ENCODE data around the gene DOK3.

The DOK3 gene

GRCh38 chr5:177482359-177482795 lies 27.2 kb downstream of the DOK3 start:
- no peak overlapping the region for H3K4me3 ChIP-seq (ENCODE audit: low read depth, low read length)
- TF ChIP-seq, protein P1, sequence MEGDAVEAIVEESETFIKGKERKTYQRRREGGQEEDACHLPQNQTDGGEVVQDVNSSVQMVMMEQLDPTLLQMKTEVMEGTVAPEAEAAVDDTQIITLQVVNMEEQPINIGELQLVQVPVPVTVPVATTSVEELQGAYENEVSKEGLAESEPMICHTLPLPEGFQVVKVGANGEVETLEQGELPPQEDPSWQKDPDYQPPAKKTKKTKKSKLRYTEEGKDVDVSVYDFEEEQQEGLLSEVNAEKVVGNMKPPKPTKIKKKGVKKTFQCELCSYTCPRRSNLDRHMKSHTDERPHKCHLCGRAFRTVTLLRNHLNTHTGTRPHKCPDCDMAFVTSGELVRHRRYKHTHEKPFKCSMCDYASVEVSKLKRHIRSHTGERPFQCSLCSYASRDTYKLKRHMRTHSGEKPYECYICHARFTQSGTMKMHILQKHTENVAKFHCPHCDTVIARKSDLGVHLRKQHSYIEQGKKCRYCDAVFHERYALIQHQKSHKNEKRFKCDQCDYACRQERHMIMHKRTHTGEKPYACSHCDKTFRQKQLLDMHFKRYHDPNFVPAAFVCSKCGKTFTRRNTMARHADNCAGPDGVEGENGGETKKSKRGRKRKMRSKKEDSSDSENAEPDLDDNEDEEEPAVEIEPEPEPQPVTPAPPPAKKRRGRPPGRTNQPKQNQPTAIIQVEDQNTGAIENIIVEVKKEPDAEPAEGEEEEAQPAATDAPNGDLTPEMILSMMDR (IDR thresholded peaks at IDR 0.05; ENCODE audit: borderline replicate concordance, insufficient read depth, low read depth, low read length): no peak

DNA sequence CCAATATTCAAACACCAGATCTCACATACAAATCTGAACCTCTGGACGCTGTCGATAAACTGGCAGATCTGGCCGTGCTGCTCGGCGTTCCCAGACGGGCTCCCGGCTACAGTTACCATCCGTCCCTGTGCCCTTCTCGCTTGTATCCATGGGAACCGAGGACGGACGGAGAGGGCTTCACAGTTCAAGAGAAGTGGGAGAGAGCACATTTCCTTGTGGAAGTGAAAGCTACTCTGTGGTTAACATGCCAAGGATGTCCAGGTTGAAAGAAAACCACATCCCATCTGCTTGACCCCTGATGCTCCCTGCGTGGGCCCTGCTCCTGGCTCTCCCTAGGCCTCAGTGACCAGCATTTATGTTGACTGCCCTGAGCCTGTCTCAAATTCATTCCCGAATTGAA lies 29.9 kb downstream of the DOK3 start:
- no peak overlapping the region for H3K4me3 ChIP-seq (ENCODE audit: low read depth, low read length)
- TF ChIP-seq, protein P1 (IDR thresholded peaks at IDR 0.05; ENCODE audit: borderline replicate concordance, insufficient read depth, low read depth, low read length): no peak

DNA sequence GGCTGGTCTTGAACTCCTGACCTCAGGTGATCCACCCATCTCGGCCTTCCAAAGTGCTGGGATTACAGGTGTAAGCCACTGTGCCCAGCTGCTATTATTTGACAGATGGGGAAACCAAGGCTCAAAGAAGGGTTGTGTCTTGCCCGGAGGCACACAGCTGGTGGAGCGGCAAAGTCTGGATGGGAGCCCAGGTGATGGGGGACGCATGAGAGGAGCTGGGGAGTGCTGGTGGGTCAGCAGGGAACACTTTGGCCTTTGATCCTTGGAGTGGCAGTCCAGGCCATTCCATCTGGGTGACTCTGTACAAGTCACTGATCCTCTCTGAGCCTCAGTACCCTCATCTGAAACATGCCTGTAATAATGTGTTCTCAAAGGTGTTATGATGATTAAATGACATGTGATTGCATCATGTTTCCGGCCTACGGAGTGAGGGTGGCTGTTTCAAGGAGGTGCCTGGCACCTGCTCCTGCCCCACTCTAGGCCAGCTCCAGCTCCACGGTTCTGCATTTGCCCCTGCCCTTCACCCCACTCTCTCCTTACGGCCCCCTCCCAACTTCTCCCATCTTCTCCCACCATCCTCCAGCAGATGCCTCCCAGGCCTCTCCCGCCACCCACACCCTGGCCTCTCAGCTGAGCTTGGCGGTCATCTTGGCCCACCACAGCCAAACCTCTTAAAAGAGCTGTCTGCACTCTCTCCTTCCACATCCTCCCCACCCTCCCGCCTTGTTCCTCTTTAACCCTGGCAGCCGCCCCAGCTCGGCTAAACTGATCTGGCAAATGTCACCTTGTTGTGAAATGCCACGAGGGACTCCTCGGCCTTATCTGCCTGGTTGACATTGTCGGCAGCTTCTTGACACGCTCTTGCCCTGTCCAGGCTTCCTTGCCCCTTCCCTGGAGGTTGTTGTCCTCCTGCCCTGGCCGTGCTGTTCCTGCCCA lies 30.6 kb downstream of the DOK3 start:
- no peak overlapping the region for H3K4me3 ChIP-seq (ENCODE audit: low read depth, low read length)
- TF ChIP-seq, protein P1 (IDR thresholded peaks at IDR 0.05; ENCODE audit: borderline replicate concordance, insufficient read depth, low read depth, low read length): no peak

GRCh38 chr5:177477701-177478477 lies 31.7 kb downstream of the DOK3 start:
- no peak overlapping the region for H3K4me3 ChIP-seq (ENCODE audit: low read depth, low read length)
- TF ChIP-seq, protein P1 (IDR thresholded peaks at IDR 0.05; ENCODE audit: borderline replicate concordance, insufficient read depth, low read depth, low read length): no peak

DNA sequence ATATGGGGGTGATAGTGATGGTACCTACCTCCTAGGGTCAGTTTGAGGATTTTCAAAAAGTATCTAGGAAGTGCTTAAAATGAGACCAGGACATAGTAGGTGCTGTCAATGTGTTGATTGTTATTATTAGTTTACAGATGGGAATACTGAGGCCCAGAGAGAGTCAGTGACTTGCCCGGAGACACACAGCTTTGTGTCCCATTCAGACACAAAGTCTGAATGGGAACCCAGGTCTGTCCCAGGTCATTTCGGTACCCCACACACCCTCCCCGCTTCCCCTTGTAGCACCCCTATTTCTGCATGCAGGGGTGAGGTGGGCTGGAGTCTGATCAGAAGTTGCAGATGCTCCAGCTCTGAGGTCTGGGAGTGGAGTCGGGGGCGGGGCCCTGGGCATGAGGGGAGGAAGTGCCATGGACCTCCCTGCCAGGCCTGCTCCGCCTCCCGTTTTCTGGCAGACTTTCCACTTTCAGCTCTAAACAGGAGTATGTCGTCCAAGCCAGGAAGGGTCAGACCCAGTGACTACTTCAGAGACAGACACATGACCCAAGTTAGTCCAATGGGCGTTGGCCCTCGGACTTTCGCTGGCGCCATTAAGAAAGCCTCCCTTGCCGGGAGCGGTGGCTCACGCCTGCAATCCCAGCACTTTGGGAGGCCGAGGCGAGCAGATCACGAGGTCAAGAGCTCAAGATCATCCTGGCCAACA lies 32.9 kb downstream of the DOK3 start:
- TF ChIP-seq, protein P1 (IDR thresholded peaks at IDR 0.05; ENCODE audit: borderline replicate concordance, insufficient read depth, low read depth, low read length): no peak
- no peak overlapping the region for H3K4me3 ChIP-seq (ENCODE audit: low read depth, low read length)

DNA sequence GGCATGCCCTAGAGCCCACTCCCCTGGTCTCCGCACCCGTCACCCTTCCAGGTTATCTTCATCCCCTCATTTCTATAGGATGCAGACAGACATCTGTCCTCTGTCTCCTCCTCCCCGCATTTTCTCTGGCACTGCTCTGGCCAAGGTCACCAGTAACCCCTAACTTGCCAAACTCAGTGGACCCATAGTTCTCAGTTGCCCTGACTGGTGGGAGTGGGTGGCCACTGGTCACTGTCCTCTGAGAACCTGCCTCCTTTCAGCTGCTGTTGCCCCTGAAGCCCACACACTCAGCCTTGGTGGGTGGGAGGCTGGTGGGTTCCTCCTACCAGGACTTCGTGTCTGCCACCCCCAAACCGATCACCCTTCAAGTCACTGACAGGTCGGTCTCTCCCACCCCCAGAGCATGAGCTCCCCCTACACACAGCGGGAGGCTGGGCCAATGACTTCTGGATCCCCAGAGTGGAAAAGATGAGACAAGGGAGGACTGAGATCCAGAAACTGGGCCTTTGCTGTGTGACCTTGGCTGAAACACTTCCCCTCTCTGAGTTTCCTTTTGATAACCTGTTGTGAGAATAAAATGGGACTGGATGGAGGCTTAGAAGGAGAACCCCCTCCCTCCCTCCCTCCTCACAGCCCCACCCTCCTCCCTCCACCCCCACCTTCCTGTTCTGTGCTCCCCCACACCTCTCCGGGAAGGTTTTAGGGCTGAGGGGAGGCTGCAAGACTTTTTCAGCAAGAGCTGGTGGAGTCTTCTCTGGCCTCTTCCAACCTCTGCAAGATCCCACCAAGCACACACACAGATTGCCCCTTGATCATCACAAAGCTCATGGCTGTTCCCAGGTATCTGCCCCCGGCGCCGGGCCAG lies 33.8 kb downstream of the DOK3 start:
- H3K4me3 ChIP-seq (ENCODE audit: low read depth, low read length): no peak overlapping the region
- TF ChIP-seq, protein P1 (IDR thresholded peaks at IDR 0.05; ENCODE audit: borderline replicate concordance, insufficient read depth, low read depth, low read length): no peak
